HepG2 (cell line): Measurements from ENCODE around the gene SNX21. TPM values are rescaled to one million over a fixed set of nuclear protein-coding genes. Genes with fewer than 3 reads are reported as not detected.

Source experiments
- ESRRA ChIP-seq: sonication (generic); formaldehyde crosslinking; IDR thresholded peaks from 2 replicates; pipeline ENCODE4 v1.5.1; 2020; ENCODE audit warnings: mild to moderate bottlenecking, low read depth, missing genetic modification reagents
- FOXC1 ChIP-seq: sonication (generic); formaldehyde crosslinking; IDR thresholded peaks from 2 replicates; pipeline ENCODE4 v1.8.0; 2022; ENCODE audit warnings: mild to moderate bottlenecking, missing genetic modification reagents, borderline replicate concordance
- HDAC1 ChIP-seq: sonication (generic); formaldehyde crosslinking; IDR thresholded peaks from 2 replicates; pipeline ENCODE4 v1.5.1; 2020; ENCODE audit warnings: mild to moderate bottlenecking, missing genetic modification reagents
- JUNB ChIP-seq: sonication (generic); formaldehyde crosslinking; IDR thresholded peaks from 2 replicates; pipeline ENCODE4 v1.8.0; 2022; ENCODE audit warnings: missing genetic modification reagents, mild to moderate bottlenecking, borderline replicate concordance
- KDM1A ChIP-seq: IDR thresholded peaks from 2 replicates; pipeline ENCODE4 v1.6.1; 2016; ENCODE audit warnings: missing compliant biosample characterization
- NFKBIZ ChIP-seq: IDR thresholded peaks from 2 replicates; pipeline ENCODE4 v1.6.1; 2018; ENCODE audit warnings: missing genetic modification reagents, missing compliant biosample characterization
- NR1H2 ChIP-seq: sonication (generic); formaldehyde crosslinking; IDR thresholded peaks from 2 replicates; pipeline ENCODE4 v1.8.1; 2022; ENCODE audit warnings: low read depth, missing genetic modification reagents, borderline replicate concordance
- PITX1 ChIP-seq: sonication (generic); formaldehyde crosslinking; IDR thresholded peaks from 2 replicates; pipeline ENCODE4 v1.5.1; 2020; ENCODE audit warnings: mild to moderate bottlenecking, missing genetic modification reagents
- WIZ ChIP-seq: sonication (generic); formaldehyde crosslinking; IDR thresholded peaks from 2 replicates; pipeline ENCODE4 v1.5.1; 2020; ENCODE audit warnings: mild to moderate bottlenecking, missing genetic modification reagents
- YEATS4 ChIP-seq: sonication (generic); formaldehyde crosslinking; IDR thresholded peaks from 2 replicates; pipeline ENCODE4 v1.4.0; 2020; ENCODE audit warnings: missing genetic modification reagents, borderline replicate concordance
- ZMYM2 ChIP-seq: sonication (generic); formaldehyde crosslinking; IDR thresholded peaks from 2 replicates; pipeline ENCODE4 v1.8.0; 2022; ENCODE audit warnings: mild to moderate bottlenecking, missing genetic modification reagents
- ZNF263 ChIP-seq: sonication (generic); formaldehyde crosslinking; IDR thresholded peaks from 2 replicates; pipeline ENCODE4 v1.4.0; 2020; ENCODE audit warnings: missing genetic modification reagents
- ZNF460 ChIP-seq: sonication (generic); formaldehyde crosslinking; IDR thresholded peaks from 2 replicates; pipeline ENCODE4 v1.5.1; 2020; ENCODE audit warnings: missing genetic modification reagents, mild to moderate bottlenecking, borderline replicate concordance
- ZNF564 ChIP-seq: sonication (generic); formaldehyde crosslinking; IDR thresholded peaks from 2 replicates; pipeline ENCODE4 v1.8.1; 2023; ENCODE audit warnings: mild to moderate bottlenecking, missing genetic modification reagents
- ZNF670 ChIP-seq: sonication (generic); formaldehyde crosslinking; IDR thresholded peaks from 2 replicates; pipeline ENCODE4 v1.8.0; 2022; ENCODE audit warnings: mild to moderate bottlenecking, missing genetic modification reagents, borderline replicate concordance
- ZNF761 ChIP-seq: sonication (generic); formaldehyde crosslinking; conservative IDR thresholded peaks from 2 replicates; pipeline ENCODE4 v1.4.0; 2020; ENCODE audit warnings: mild to moderate bottlenecking, missing genetic modification reagents
- ZSCAN31 ChIP-seq: sonication (generic); formaldehyde crosslinking; IDR thresholded peaks from 2 replicates; pipeline ENCODE4 v1.5.0; 2020; ENCODE audit warnings: low read depth, mild to moderate bottlenecking, missing genetic modification reagents
- polyA plus RNA-seq, 8 experiments: library from polyadenylated mRNA; depleted of rRNA in 3 of 8; stranded (reverse) in 7 of 8; unstranded in 1 of 8; fragments of >200 nt; fragmentation: Illumina TruSeq in 4 of 8; extraction: Trizol in 4 of 8; gene quantifications; 2 replicates each; pipeline versions ENCODE4 v1.2.1 to v1.2.3, GENCODE V29; 2011 to 2016; ENCODE audit warnings: low read depth in 4 of 8, missing spikeins in 1 of 8, mixed read lengths in 1 of 8; ENCODE audit not compliant: insufficient read depth in 1 of 8
- total RNA-seq, 5 experiments: library from RNA; depleted of rRNA; stranded (reverse); fragments of >200 nt; fragmentation: Illumina TruSeq; extraction: Trizol; gene quantifications; 2 replicates each; pipeline ENCODE4 v1.2.3, GENCODE V29; 2016; ENCODE audit warnings: low read depth in 1 of 5
- TF ChIP-seq, protein P1 (sequence below): IDR thresholded peaks from 2 replicates; pipeline ENCODE4 v1.4.0; 2020; ENCODE audit warnings: mild to moderate bottlenecking, missing genetic modification reagents
- TF ChIP-seq, protein P2 (sequence below): sonication (generic); formaldehyde crosslinking; IDR thresholded peaks from 2 replicates; pipeline ENCODE4 v1.4.0; 2020; ENCODE audit warnings: missing genetic modification reagents, mild to moderate bottlenecking, borderline replicate concordance

SNX21 gene
- total and polyA plus RNA-seq, 2 of the 13 experiments (the other 11 are each of a cell fraction or from before 2014, with no cell fraction given): 7.7 to 12.8 TPM

DNA sequence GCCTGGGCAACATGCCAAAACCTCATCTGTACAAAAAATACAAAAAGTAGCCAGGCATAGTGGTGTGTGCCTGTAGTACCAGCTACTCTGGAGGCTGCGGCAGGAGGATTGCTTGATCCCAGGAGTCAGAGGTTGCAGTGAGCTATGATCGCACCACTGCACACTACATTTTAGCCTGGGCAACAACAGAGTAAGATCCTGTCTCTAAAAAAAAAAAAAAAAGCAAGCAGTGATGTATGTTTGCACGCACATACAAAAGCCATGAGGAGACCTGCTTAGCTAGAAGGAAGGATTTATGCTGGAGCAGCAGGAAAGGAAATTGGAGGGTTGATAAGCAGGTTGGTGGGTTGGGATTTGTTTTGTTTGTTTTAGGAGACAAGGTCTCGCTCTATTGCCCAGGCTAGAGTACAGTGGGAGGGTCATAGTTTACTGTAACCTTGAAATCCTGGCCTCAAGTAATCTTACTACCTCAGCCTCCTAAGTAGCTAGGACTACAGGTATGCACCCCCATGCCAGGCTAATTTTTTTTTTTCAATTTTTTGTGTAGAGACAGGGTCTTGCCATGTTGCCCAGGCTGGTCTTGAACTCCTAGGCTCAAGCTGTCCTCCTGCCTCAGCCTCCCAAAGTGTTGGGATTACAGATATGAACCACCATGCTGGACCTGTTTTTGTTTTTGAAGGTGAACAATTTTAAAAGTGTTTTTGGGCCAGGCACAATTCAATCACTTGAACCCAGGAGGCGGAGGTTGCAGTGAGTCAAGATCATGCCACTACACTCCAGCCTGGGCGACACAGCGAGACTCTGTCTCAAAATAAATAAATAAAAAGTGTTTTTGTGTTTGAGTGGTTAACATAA is 27.8 kb downstream of the SNX21 start (continued):
- TF ChIP-seq ZNF564 (CRISPR knock-in tag) (no peak), ZSCAN31 (CRISPR knock-in tag) (0 out of 2 replicates have a peak, but pooled peaks have one; percentile 40), NFKBIZ (CRISPR knock-in tag) (no peak), JUNB (0 out of 2 replicates have a peak, but pooled peaks have one; percentile 11), FOXC1 (CRISPR knock-in tag) (0 out of 2 replicates have a peak, but pooled peaks have one; percentile 36), WIZ (CRISPR knock-in tag) (peak; percentile 36; the same call in 1 of the 2 replicates), YEATS4 (0 out of 2 replicates have a peak, but pooled peaks have one; percentile 40), KDM1A (CRISPR knock-in tag) (peak; percentile 38; the same call in 1 of the 2 replicates), ZNF263 (CRISPR knock-in tag) (peak; percentile 29; the same call in 1 of the 2 replicates), ZNF670 (CRISPR knock-in tag) (0 out of 2 replicates have a peak, but pooled peaks have one; percentile 52), ZNF460 (CRISPR knock-in tag) (peak; percentile 60; the same call in 1 of the 2 replicates), PITX1 (CRISPR knock-in tag) (peak; percentile 89), ZMYM2 (CRISPR knock-in tag) (peak; percentile 69; the same call in 1 of the 2 replicates), HDAC1 (peak; percentile 55; the same call in 1 of the 2 replicates), ESRRA (CRISPR knock-in tag) (peak; percentile 69), NR1H2 (CRISPR knock-in tag) (0 out of 2 replicates have a peak, but pooled peaks have one; percentile 44), ZNF761 (CRISPR knock-in tag) (peak; percentile 48; the same call in 1 of the 2 replicates)
- TF ChIP-seq, protein P1, sequence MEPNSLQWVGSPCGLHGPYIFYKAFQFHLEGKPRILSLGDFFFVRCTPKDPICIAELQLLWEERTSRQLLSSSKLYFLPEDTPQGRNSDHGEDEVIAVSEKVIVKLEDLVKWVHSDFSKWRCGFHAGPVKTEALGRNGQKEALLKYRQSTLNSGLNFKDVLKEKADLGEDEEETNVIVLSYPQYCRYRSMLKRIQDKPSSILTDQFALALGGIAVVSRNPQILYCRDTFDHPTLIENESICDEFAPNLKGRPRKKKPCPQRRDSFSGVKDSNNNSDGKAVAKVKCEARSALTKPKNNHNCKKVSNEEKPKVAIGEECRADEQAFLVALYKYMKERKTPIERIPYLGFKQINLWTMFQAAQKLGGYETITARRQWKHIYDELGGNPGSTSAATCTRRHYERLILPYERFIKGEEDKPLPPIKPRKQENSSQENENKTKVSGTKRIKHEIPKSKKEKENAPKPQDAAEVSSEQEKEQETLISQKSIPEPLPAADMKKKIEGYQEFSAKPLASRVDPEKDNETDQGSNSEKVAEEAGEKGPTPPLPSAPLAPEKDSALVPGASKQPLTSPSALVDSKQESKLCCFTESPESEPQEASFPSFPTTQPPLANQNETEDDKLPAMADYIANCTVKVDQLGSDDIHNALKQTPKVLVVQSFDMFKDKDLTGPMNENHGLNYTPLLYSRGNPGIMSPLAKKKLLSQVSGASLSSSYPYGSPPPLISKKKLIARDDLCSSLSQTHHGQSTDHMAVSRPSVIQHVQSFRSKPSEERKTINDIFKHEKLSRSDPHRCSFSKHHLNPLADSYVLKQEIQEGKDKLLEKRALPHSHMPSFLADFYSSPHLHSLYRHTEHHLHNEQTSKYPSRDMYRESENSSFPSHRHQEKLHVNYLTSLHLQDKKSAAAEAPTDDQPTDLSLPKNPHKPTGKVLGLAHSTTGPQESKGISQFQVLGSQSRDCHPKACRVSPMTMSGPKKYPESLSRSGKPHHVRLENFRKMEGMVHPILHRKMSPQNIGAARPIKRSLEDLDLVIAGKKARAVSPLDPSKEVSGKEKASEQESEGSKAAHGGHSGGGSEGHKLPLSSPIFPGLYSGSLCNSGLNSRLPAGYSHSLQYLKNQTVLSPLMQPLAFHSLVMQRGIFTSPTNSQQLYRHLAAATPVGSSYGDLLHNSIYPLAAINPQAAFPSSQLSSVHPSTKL: peak; percentile 74
- TF ChIP-seq, protein P2, sequence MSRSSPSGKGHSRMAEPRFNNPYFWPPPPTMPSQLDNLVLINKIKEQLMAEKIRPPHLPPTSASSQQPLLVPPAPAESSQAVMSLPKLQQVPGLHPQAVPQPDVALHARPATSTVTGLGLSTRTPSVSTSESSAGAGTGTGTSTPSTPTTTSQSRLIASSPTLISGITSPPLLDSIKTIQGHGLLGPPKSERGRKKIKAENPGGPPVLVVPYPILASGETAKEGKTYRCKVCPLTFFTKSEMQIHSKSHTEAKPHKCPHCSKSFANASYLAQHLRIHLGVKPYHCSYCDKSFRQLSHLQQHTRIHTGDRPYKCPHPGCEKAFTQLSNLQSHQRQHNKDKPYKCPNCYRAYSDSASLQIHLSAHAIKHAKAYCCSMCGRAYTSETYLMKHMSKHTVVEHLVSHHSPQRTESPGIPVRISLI: peak; percentile 82
